SK-N-SH treated with all-trans-retinoic acid at 6 μM for 48 hours (cell line): Measurements from ENCODE around the gene TGFB3.

Source experiments
- ATAC-seq: fragments of 200-7000 bp; cut with Tn5 transposase; 3 replicates; pipeline ENCODE4 v1.9.1; 2020; ENCODE audit warnings: mild to moderate bottlenecking, moderate library complexity
- BACH2 ChIP-seq: fragments of 250-450 bp; sonication (Bioruptor Pico); IDR thresholded peaks from 2 replicates; pipeline ENCODE4 v1.9.0; 2021; ENCODE audit warnings: mild to moderate bottlenecking, borderline replicate concordance
- CSDC2 ChIP-seq: fragments of 250-450 bp; sonication (Bioruptor Pico); IDR thresholded peaks from 2 replicates; pipeline ENCODE4 v1.5.0; 2020; ENCODE audit warnings: mild to moderate bottlenecking, moderate library complexity
- ESRRG ChIP-seq: fragments of 250-450 bp; sonication (Bioruptor Pico); IDR thresholded peaks from 2 replicates; pipeline ENCODE4 v1.6.1; 2021; ENCODE audit warnings: mild to moderate bottlenecking
- GLIS3 ChIP-seq: fragments of 250-450 bp; sonication (Bioruptor Pico); IDR thresholded peaks from 2 replicates; pipeline ENCODE4 v1.5.0; 2020; ENCODE audit warnings: mild to moderate bottlenecking, moderate library complexity
- ISL1 ChIP-seq: fragments of 250-450 bp; sonication (Bioruptor Pico); IDR thresholded peaks from 2 replicates; pipeline ENCODE4 v2.1.2; 2022; ENCODE audit warnings: mild to moderate bottlenecking, moderate library complexity
- OSR1 ChIP-seq: fragments of 250-450 bp; sonication (Bioruptor Pico); IDR thresholded peaks from 2 replicates; pipeline ENCODE4 v1.8.0; 2022; ENCODE audit warnings: moderate library complexity, mild to moderate bottlenecking, inconsistent platforms
- PPARA ChIP-seq: fragments of 250-450 bp; sonication (Bioruptor Pico); IDR thresholded peaks from 2 replicates; pipeline ENCODE4 v1.5.0; 2020; ENCODE audit warnings: mild to moderate bottlenecking, borderline replicate concordance
- SNAI2 ChIP-seq: fragments of 250-450 bp; sonication (Bioruptor Pico); IDR thresholded peaks from 2 replicates; pipeline ENCODE4 v1.5.0; 2020; ENCODE audit warnings: mild to moderate bottlenecking, moderate library complexity
- TCF4 ChIP-seq: fragments of 250-450 bp; sonication (Bioruptor Pico); IDR thresholded peaks from 2 replicates; pipeline ENCODE4 v1.8.0; 2021; ENCODE audit warnings: mild to moderate bottlenecking, moderate library complexity, borderline replicate concordance
- TOX ChIP-seq: fragments of 250-450 bp; sonication (Bioruptor Pico); IDR thresholded peaks from 2 replicates; pipeline ENCODE4 v1.8.0; 2021; ENCODE audit warnings: mild to moderate bottlenecking, moderate library complexity, borderline replicate concordance
- ZC3H10 ChIP-seq: fragments of 250-450 bp; sonication (Bioruptor Pico); IDR thresholded peaks from 2 replicates; pipeline ENCODE4 v1.5.1; 2021; ENCODE audit warnings: mild to moderate bottlenecking, moderate library complexity
- ZFP3 ChIP-seq: fragments of 250-450 bp; sonication (Bioruptor Pico); IDR thresholded peaks from 2 replicates; pipeline ENCODE4 v1.5.0; 2020; ENCODE audit warnings: mild to moderate bottlenecking, moderate library complexity
- ZFP30 ChIP-seq: fragments of 450-650 bp; formaldehyde crosslinking; IDR thresholded peaks from 2 replicates; pipeline ENCODE4 v1.5.0; 2022; ENCODE audit warnings: mild to moderate bottlenecking, moderate library complexity
- ZNF70 ChIP-seq: fragments of 450-650 bp; formaldehyde crosslinking; IDR thresholded peaks from 2 replicates; pipeline ENCODE4 v1.5.0; 2020; ENCODE audit warnings: mild to moderate bottlenecking, moderate library complexity
- ZNF8 ChIP-seq: fragments of 450-650 bp; formaldehyde crosslinking; IDR thresholded peaks from 2 replicates; pipeline ENCODE4 v1.5.0; 2020; ENCODE audit warnings: mild to moderate bottlenecking, moderate library complexity
- TF ChIP-seq, protein P1 (sequence below): fragments of 250-450 bp; sonication (Bioruptor Pico); IDR thresholded peaks from 2 replicates; pipeline ENCODE4 v1.5.0; 2020; ENCODE audit warnings: mild to moderate bottlenecking, moderate library complexity
- TF ChIP-seq, protein P2 (sequence below): fragments of 250-450 bp; sonication (Bioruptor Pico); IDR thresholded peaks from 2 replicates; pipeline ENCODE4 v1.5.1; 2020; ENCODE audit warnings: low read depth, mild to moderate bottlenecking, moderate library complexity
- TF ChIP-seq, protein P3 (sequence below): fragments of 250-450 bp; sonication (Bioruptor Pico); IDR thresholded peaks from 2 replicates; pipeline ENCODE4 v1.5.1; 2021; ENCODE audit warnings: mild to moderate bottlenecking, moderate library complexity
- TF ChIP-seq, protein P4 (sequence below): fragments of 250-450 bp; sonication (Bioruptor Pico); IDR thresholded peaks from 2 replicates; pipeline ENCODE4 v1.8.0; 2021; ENCODE audit warnings: low read depth, mild to moderate bottlenecking, moderate library complexity, borderline replicate concordance
- TF ChIP-seq, protein P5 (sequence below): fragments of 250-450 bp; sonication (Bioruptor Pico); IDR thresholded peaks from 2 replicates; pipeline ENCODE4 v1.8.0; 2020; ENCODE audit warnings: mild to moderate bottlenecking, moderate library complexity, borderline replicate concordance

Gene TGFB3

DNA sequence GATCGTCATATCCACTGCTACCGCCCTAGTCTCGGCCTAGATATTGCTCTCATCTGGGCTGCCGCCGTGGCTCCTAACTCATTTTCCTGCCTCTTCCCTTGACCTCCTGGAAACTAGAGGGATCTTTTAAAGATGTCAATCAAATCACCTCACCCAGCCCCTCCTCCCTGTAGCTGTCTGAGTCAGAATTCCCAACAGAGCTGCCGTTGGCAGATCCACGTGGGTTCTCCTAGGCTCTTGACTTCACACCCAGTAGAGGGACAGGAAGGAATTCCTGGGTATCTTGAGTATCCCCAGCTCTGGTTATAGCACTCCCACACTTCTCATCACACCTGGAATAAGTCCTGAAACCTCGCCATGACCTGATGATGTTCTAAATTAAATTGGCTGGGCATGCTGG, 11.9 kb downstream of the TGFB3 start:
- no peak for ATAC-seq
- TF ChIP-seq GLIS3 (no peak), ZFP30 (CRISPR knock-in tag) (no peak), TOX (CRISPR knock-in tag) (no peak), ZNF8 (CRISPR knock-in tag) (no peak), PPARA (CRISPR knock-in tag) (no peak), ZC3H10 (CRISPR knock-in tag) (no peak), CSDC2 (CRISPR knock-in tag) (no peak), OSR1 (CRISPR knock-in tag) (no peak), ZNF70 (CRISPR knock-in tag) (no peak)
- TF ChIP-seq, protein P1, sequence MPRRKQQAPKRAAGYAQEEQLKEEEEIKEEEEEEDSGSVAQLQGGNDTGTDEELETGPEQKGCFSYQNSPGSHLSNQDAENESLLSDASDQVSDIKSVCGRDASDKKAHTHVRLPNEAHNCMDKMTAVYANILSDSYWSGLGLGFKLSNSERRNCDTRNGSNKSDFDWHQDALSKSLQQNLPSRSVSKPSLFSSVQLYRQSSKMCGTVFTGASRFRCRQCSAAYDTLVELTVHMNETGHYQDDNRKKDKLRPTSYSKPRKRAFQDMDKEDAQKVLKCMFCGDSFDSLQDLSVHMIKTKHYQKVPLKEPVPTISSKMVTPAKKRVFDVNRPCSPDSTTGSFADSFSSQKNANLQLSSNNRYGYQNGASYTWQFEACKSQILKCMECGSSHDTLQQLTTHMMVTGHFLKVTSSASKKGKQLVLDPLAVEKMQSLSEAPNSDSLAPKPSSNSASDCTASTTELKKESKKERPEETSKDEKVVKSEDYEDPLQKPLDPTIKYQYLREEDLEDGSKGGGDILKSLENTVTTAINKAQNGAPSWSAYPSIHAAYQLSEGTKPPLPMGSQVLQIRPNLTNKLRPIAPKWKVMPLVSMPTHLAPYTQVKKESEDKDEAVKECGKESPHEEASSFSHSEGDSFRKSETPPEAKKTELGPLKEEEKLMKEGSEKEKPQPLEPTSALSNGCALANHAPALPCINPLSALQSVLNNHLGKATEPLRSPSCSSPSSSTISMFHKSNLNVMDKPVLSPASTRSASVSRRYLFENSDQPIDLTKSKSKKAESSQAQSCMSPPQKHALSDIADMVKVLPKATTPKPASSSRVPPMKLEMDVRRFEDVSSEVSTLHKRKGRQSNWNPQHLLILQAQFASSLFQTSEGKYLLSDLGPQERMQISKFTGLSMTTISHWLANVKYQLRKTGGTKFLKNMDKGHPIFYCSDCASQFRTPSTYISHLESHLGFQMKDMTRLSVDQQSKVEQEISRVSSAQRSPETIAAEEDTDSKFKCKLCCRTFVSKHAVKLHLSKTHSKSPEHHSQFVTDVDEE = no peak
- TF ChIP-seq, protein P2, sequence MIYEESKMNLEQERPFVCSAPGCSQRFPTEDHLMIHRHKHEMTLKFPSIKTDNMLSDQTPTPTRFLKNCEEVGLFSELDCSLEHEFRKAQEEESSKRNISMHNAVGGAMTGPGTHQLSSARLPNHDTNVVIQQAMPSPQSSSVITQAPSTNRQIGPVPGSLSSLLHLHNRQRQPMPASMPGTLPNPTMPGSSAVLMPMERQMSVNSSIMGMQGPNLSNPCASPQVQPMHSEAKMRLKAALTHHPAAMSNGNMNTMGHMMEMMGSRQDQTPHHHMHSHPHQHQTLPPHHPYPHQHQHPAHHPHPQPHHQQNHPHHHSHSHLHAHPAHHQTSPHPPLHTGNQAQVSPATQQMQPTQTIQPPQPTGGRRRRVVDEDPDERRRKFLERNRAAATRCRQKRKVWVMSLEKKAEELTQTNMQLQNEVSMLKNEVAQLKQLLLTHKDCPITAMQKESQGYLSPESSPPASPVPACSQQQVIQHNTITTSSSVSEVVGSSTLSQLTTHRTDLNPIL (CRISPR knock-in tag) = no peak
- TF ChIP-seq, protein P3, sequence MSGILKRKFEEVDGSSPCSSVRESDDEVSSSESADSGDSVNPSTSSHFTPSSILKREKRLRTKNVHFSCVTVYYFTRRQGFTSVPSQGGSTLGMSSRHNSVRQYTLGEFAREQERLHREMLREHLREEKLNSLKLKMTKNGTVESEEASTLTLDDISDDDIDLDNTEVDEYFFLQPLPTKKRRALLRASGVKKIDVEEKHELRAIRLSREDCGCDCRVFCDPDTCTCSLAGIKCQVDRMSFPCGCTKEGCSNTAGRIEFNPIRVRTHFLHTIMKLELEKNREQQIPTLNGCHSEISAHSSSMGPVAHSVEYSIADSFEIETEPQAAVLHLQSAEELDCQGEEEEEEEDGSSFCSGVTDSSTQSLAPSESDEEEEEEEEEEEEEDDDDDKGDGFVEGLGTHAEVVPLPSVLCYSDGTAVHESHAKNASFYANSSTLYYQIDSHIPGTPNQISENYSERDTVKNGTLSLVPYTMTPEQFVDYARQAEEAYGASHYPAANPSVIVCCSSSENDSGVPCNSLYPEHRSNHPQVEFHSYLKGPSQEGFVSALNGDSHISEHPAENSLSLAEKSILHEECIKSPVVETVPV = no peak

DNA sequence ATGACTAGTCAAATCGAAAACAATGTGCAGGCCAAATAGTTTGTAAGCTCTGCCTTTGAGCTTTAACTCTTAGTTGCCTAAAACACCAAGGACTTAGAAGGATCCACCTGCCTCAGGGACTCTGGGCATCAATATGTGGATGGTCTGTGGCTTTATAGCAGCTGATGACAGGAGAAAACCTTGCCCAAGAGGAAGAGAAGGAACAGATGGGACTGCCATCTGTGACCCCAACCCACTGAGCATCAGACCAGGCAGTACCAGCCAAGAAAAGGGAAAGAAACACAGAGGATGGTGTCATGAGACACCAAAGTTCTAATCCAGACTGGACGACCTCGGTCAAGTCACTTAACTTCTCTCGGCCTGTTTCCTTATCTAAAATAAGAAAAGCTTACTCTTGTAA, 12.7 kb downstream of the TGFB3 start:
- TF ChIP-seq BACH2 (CRISPR knock-in tag) = no peak
- no peak for TF ChIP-seq SNAI2 (CRISPR knock-in tag)
- no peak for TF ChIP-seq PPARA (CRISPR knock-in tag)
- no peak for TF ChIP-seq ISL1 (CRISPR knock-in tag)
- TF ChIP-seq TOX (CRISPR knock-in tag) = no peak
- no peak for TF ChIP-seq GLIS3
- no peak for TF ChIP-seq CSDC2 (CRISPR knock-in tag)
- TF ChIP-seq ZNF70 (CRISPR knock-in tag) = no peak
- TF ChIP-seq, protein P2 (CRISPR knock-in tag) = no peak
- TF ChIP-seq, protein P1 = no peak
- TF ChIP-seq ZFP3 (CRISPR knock-in tag) = no peak
- TF ChIP-seq, protein P3 = no peak
- ATAC-seq = no peak

DNA sequence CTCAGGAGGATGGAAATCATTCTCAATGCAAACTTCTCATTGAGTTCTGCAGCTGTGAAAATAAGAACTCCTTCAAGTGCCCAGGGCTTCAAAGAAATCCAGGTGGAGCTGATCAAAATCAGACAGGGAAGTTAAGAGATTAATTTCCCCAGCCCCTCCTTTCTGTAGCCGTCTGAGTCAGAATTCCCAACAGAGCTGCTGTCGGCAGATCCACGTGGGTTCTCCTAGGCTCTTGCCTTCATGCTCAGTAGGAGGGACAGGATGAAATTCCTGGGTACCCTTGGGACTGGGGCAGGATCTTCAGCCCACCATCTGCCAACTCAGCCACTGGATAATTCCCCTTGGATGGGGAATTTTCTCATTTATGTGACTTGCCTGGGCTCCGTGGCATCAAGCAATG, 13.3 kb downstream of the TGFB3 start:
- ATAC-seq = no peak
- TF ChIP-seq ZFP30 (CRISPR knock-in tag) (no peak), BACH2 (CRISPR knock-in tag) (no peak), ISL1 (CRISPR knock-in tag) (no peak), ESRRG (CRISPR knock-in tag) (no peak), TCF4 (no peak), ZNF70 (CRISPR knock-in tag) (no peak), ZNF8 (CRISPR knock-in tag) (no peak), ZC3H10 (CRISPR knock-in tag) (no peak), TOX (CRISPR knock-in tag) (no peak)
- TF ChIP-seq, protein P2 (CRISPR knock-in tag) = no peak
- TF ChIP-seq, protein P4, sequence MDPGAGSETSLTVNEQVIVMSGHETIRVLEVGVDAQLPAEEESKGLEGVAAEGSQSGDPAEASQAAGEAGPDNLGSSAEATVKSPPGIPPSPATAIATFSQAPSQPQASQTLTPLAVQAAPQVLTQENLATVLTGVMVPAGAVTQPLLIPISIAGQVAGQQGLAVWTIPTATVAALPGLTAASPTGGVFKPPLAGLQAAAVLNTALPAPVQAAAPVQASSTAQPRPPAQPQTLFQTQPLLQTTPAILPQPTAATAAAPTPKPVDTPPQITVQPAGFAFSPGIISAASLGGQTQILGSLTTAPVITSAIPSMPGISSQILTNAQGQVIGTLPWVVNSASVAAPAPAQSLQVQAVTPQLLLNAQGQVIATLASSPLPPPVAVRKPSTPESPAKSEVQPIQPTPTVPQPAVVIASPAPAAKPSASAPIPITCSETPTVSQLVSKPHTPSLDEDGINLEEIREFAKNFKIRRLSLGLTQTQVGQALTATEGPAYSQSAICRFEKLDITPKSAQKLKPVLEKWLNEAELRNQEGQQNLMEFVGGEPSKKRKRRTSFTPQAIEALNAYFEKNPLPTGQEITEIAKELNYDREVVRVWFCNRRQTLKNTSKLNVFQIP (CRISPR knock-in tag) = no peak
- TF ChIP-seq, protein P5, sequence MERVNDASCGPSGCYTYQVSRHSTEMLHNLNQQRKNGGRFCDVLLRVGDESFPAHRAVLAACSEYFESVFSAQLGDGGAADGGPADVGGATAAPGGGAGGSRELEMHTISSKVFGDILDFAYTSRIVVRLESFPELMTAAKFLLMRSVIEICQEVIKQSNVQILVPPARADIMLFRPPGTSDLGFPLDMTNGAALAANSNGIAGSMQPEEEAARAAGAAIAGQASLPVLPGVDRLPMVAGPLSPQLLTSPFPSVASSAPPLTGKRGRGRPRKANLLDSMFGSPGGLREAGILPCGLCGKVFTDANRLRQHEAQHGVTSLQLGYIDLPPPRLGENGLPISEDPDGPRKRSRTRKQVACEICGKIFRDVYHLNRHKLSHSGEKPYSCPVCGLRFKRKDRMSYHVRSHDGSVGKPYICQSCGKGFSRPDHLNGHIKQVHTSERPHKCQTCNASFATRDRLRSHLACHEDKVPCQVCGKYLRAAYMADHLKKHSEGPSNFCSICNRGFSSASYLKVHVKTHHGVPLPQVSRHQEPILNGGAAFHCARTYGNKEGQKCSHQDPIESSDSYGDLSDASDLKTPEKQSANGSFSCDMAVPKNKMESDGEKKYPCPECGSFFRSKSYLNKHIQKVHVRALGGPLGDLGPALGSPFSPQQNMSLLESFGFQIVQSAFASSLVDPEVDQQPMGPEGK (CRISPR knock-in tag) = no peak
